ENCODE data around the gene CAMK2D.

The CAMK2D gene

DNA sequence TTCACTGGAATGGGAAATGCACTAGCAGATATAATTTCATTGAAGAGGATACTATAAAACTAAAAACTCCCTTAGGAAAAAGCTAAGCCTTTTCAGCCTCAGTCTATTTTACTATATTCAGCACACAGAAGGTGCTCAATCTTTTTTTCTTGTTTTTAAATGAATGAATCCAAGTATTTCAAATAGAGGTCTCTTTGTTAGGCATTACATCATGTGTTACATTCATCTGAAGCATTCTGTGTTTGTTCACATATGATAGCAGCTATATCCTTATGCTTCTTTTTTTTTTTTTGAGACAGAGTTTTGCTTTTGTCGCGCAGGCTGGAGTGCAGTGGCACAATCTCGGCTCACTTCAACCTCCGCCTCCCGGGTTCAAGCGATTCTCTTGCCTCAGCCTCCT, 278.4 kb downstream of the CAMK2D start:
- WGBS (ENCODE audit: extremely low coverage, insufficient coverage, insufficient read length), result no CpG with 5 or more reads among the region's 6 CpGs
- Histone ChIP-seq H2BK12ac (ENCODE audit: low read length) (no peak overlapping the region), H3K36me3 (ENCODE audit: control insufficient read depth in 1 of 2, insufficient read depth in 2 of 2, low read length in 2 of 2) (peaks cover 0 to 3% of the 10 kb centered on the region in 2 experiments), H3K27me3 (ENCODE audit: insufficient read depth, low read length) (no peaks in the 10 kb centered on the region), H4K8ac (ENCODE audit: low read depth, low read length) (no peak overlapping the region), H2AFZ (ENCODE audit: insufficient read depth, low read length, poor library complexity) (no peak overlapping the region), H3K79me1 (ENCODE audit: low read length) (no peaks in the 10 kb centered on the region), H3K4me1 (ENCODE audit: control insufficient read depth in 1 of 2, insufficient read depth in 2 of 2, low read length in 2 of 2) (no peaks in the 10 kb centered on the region), H2BK120ac (ENCODE audit: insufficient read depth, low read length, poor library complexity) (no peak overlapping the region), H3K9me3 (ENCODE audit: insufficient read depth, low read depth, low read length) (no peaks in the 10 kb centered on the region), H3K18ac (ENCODE audit: low read length) (no peak overlapping the region), H4K12ac (ENCODE audit: low read depth, low read length) (no peak overlapping the region), H3K27ac (ENCODE audit: low read depth, low read length) (no peak overlapping the region), H3K4ac (ENCODE audit: low read depth, low read length) (no peak overlapping the region), H3K4me3 (ENCODE audit: low read depth, low read length) (no peak overlapping the region), H3K4me2 (ENCODE audit: low read length) (no peak overlapping the region), H4K91ac (ENCODE audit: low read depth, low read length) (no peak overlapping the region), H3K14ac (ENCODE audit: low read length) (no peak overlapping the region), H3K9ac (ENCODE audit: low read length) (no peak overlapping the region), H2AK5ac (ENCODE audit: low read length) (no peak overlapping the region), H2BK5ac (ENCODE audit: low read depth, low read length, poor library complexity) (no peak overlapping the region), H3K79me2 (ENCODE audit: control insufficient read depth, insufficient read depth, low read length, poor library complexity) (no peaks in the 10 kb centered on the region), H3K23ac (ENCODE audit: low read length) (no peak overlapping the region)
- no peak for DNase-seq

DNA sequence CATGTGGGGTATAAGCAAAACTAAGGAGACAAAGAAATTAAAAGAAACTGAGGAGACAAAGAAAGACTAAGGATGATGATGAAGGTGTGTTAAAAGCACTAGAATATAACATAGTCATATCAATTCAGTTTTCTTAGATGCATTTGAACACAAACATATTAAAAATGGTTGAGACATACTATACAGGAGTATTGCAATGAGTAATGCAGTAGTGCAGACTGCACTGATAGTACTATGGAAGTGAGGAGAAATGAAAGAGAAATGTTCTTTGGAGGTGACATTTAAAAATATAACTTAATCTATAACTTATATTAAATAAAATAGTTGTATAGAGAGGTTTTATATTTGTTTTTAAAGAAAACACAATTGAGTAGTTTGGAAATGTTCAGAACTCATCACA, 279.2 kb downstream of the CAMK2D start:
- H2BK120ac ChIP-seq (ENCODE audit: insufficient read depth, low read length, poor library complexity), result no peak overlapping the region
- no peak overlapping the region for H3K18ac ChIP-seq (ENCODE audit: low read length)
- H4K12ac ChIP-seq (ENCODE audit: low read depth, low read length), result no peak overlapping the region
- no peak overlapping the region for H4K91ac ChIP-seq (ENCODE audit: low read depth, low read length)
- H2AK5ac ChIP-seq (ENCODE audit: low read length), result no peak overlapping the region
- no peak overlapping the region for H3K27ac ChIP-seq (ENCODE audit: low read depth, low read length)
- H3K36me3 ChIP-seq (ENCODE audit: control insufficient read depth in 1 of 2, insufficient read depth in 2 of 2, low read length in 2 of 2), result peaks cover 0 to 3% of the 10 kb centered on the region in 2 experiments
- H3K4me2 ChIP-seq (ENCODE audit: low read length), result no peak overlapping the region
- no peak overlapping the region for H3K23ac ChIP-seq (ENCODE audit: low read length)
- H3K9ac ChIP-seq (ENCODE audit: low read length), result no peak overlapping the region
- H3K4me1 ChIP-seq (ENCODE audit: control insufficient read depth in 1 of 2, insufficient read depth in 2 of 2, low read length in 2 of 2), result no peaks in the 10 kb centered on the region
- no peaks in the 10 kb centered on the region for H3K79me1 ChIP-seq (ENCODE audit: low read length)
- H3K79me2 ChIP-seq (ENCODE audit: control insufficient read depth, insufficient read depth, low read length, poor library complexity), result no peaks in the 10 kb centered on the region
- no peak for DNase-seq
- no peak overlapping the region for H3K4ac ChIP-seq (ENCODE audit: low read depth, low read length)
- no peak overlapping the region for H3K14ac ChIP-seq (ENCODE audit: low read length)
- no peak overlapping the region for H2BK12ac ChIP-seq (ENCODE audit: low read length)
- H3K9me3 ChIP-seq (ENCODE audit: insufficient read depth, low read depth, low read length), result no peaks in the 10 kb centered on the region
- no peak overlapping the region for H2AFZ ChIP-seq (ENCODE audit: insufficient read depth, low read length, poor library complexity)
- H3K27me3 ChIP-seq (ENCODE audit: insufficient read depth, low read length), result no peaks in the 10 kb centered on the region
- no peak overlapping the region for H3K4me3 ChIP-seq (ENCODE audit: low read depth, low read length)
- no peak overlapping the region for H4K8ac ChIP-seq (ENCODE audit: low read depth, low read length)
- no peak overlapping the region for H2BK5ac ChIP-seq (ENCODE audit: low read depth, low read length, poor library complexity)

DNA sequence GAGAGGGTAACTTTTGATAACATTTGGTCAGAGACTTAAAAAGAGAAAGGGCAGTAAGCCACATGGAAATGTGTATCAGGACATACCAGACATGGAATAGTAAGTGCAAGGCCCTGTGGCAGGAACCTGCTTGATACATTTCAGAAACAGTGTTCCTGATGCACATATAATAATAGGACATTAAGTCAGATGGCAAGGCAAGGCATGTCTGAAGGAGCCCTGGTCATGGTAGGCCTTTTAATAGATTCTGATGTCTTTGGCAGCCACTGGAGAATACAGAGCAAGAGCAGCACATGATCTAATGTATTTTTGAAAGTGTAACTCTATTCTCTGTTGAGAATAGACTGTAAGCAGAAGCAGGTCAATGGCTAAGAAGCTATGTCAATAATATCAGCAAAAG, 279.7 kb downstream of the CAMK2D start:
- no peak overlapping the region for H2AK5ac ChIP-seq (ENCODE audit: low read length)
- no peak overlapping the region for H3K14ac ChIP-seq (ENCODE audit: low read length)
- no peak overlapping the region for H3K23ac ChIP-seq (ENCODE audit: low read length)
- no peak for DNase-seq
- no peak overlapping the region for H3K9ac ChIP-seq (ENCODE audit: low read length)
- H2BK12ac ChIP-seq (ENCODE audit: low read length), result no peak overlapping the region
- H4K91ac ChIP-seq (ENCODE audit: low read depth, low read length), result no peak overlapping the region
- H3K4me2 ChIP-seq (ENCODE audit: low read length), result no peak overlapping the region
- H3K27ac ChIP-seq (ENCODE audit: low read depth, low read length), result no peak overlapping the region
- H3K4ac ChIP-seq (ENCODE audit: low read depth, low read length), result no peak overlapping the region
- no peak overlapping the region for H3K18ac ChIP-seq (ENCODE audit: low read length)
- peaks cover 3% of the 10 kb centered on the region in 2 experiments for H3K36me3 ChIP-seq (ENCODE audit: control insufficient read depth in 1 of 2, insufficient read depth in 2 of 2, low read length in 2 of 2)
- no peak overlapping the region for H2AFZ ChIP-seq (ENCODE audit: insufficient read depth, low read length, poor library complexity)
- H2BK120ac ChIP-seq (ENCODE audit: insufficient read depth, low read length, poor library complexity), result no peak overlapping the region
- H4K12ac ChIP-seq (ENCODE audit: low read depth, low read length), result no peak overlapping the region
- no peak overlapping the region for H3K4me3 ChIP-seq (ENCODE audit: low read depth, low read length)
- H3K79me1 ChIP-seq (ENCODE audit: low read length), result no peaks in the 10 kb centered on the region
- H3K4me1 ChIP-seq (ENCODE audit: control insufficient read depth in 1 of 2, insufficient read depth in 2 of 2, low read length in 2 of 2), result no peaks in the 10 kb centered on the region
- no peaks in the 10 kb centered on the region for H3K9me3 ChIP-seq (ENCODE audit: insufficient read depth, low read depth, low read length)
- H3K79me2 ChIP-seq (ENCODE audit: control insufficient read depth, insufficient read depth, low read length, poor library complexity), result no peaks in the 10 kb centered on the region
- no peak overlapping the region for H2BK5ac ChIP-seq (ENCODE audit: low read depth, low read length, poor library complexity)
- H3K27me3 ChIP-seq (ENCODE audit: insufficient read depth, low read length), result no peaks in the 10 kb centered on the region
- H4K8ac ChIP-seq (ENCODE audit: low read depth, low read length), result no peak overlapping the region

DNA sequence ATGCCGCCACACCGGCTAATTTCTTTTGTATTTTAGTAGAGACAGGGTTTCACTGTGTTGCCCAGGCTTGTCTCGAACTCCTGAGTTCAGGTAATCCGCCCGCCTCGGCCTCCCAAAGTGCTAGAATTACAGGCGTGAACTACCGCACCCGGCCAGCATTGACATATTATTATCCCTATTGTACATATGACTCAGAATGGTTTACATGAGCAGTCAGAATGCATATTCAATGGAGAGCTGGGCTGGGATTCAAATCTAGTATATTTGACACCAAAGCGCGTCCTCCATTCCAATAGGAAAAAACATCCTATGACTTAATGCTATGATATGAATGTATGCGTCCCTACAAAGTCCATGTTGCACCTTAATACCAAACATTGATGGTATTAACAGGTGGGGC, 281.4 kb downstream of the CAMK2D start:
- Histone ChIP-seq H4K8ac (ENCODE audit: low read depth, low read length) (no peak overlapping the region), H3K14ac (ENCODE audit: low read length) (no peak overlapping the region), H3K79me1 (ENCODE audit: low read length) (no peaks in the 10 kb centered on the region), H3K27ac (ENCODE audit: low read depth, low read length) (no peak overlapping the region), H3K4me1 (ENCODE audit: control insufficient read depth in 1 of 2, insufficient read depth in 2 of 2, low read length in 2 of 2) (no peaks in the 10 kb centered on the region), H3K9ac (ENCODE audit: low read length) (no peak overlapping the region), H2AFZ (ENCODE audit: insufficient read depth, low read length, poor library complexity) (no peak overlapping the region), H2BK12ac (ENCODE audit: low read length) (no peak overlapping the region), H3K9me3 (ENCODE audit: insufficient read depth, low read depth, low read length) (no peaks in the 10 kb centered on the region), H3K79me2 (ENCODE audit: control insufficient read depth, insufficient read depth, low read length, poor library complexity) (no peaks in the 10 kb centered on the region), H3K18ac (ENCODE audit: low read length) (no peak overlapping the region), H4K12ac (ENCODE audit: low read depth, low read length) (no peak overlapping the region), H4K91ac (ENCODE audit: low read depth, low read length) (no peak overlapping the region), H3K4me2 (ENCODE audit: low read length) (no peak overlapping the region), H2BK5ac (ENCODE audit: low read depth, low read length, poor library complexity) (no peak overlapping the region), H2BK120ac (ENCODE audit: insufficient read depth, low read length, poor library complexity) (no peak overlapping the region), H3K36me3 (ENCODE audit: control insufficient read depth in 1 of 2, insufficient read depth in 2 of 2, low read length in 2 of 2) (peaks cover 3% of the 10 kb centered on the region in 2 experiments), H3K27me3 (ENCODE audit: insufficient read depth, low read length) (no peaks in the 10 kb centered on the region), H3K4ac (ENCODE audit: low read depth, low read length) (no peak overlapping the region), H3K23ac (ENCODE audit: low read length) (no peak overlapping the region), H2AK5ac (ENCODE audit: low read length) (no peak overlapping the region), H3K4me3 (ENCODE audit: low read depth, low read length) (no peak overlapping the region)
- DNase-seq, result no peak
- no CpG with 5 or more reads among the region's 12 CpGs for WGBS (ENCODE audit: extremely low coverage, insufficient coverage, insufficient read length)

DNA sequence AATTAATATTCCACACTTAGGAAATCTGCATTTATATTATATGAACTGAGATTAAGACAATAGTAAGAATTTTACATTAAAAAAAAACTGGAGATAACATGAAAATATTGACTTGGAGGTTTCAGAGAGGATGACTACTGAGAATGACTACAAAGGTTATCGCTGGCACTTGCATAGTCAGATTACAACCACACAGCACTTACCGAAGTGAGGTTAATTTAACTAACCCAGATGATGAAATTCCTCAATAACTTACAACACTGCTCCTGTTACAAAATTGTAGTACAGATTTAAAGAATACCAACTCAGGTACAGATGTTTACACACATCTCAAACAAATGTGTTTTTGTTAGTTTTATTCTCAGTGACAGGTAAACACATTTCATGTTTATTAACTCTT, 283.5 kb downstream of the CAMK2D start:
- Histone ChIP-seq H3K4me3 (ENCODE audit: low read depth, low read length) (no peak overlapping the region), H3K27ac (ENCODE audit: low read depth, low read length) (no peak overlapping the region), H3K36me3 (ENCODE audit: control insufficient read depth in 1 of 2, insufficient read depth in 2 of 2, low read length in 2 of 2) (peaks cover 0 to 3% of the 10 kb centered on the region in 2 experiments), H4K91ac (ENCODE audit: low read depth, low read length) (no peak overlapping the region), H2AFZ (ENCODE audit: insufficient read depth, low read length, poor library complexity) (no peak overlapping the region), H3K9me3 (ENCODE audit: insufficient read depth, low read depth, low read length) (no peaks in the 10 kb centered on the region), H2BK120ac (ENCODE audit: insufficient read depth, low read length, poor library complexity) (no peak overlapping the region), H3K4me2 (ENCODE audit: low read length) (no peak overlapping the region), H4K12ac (ENCODE audit: low read depth, low read length) (no peak overlapping the region), H3K27me3 (ENCODE audit: insufficient read depth, low read length) (no peaks in the 10 kb centered on the region), H2BK12ac (ENCODE audit: low read length) (no peak overlapping the region), H2BK5ac (ENCODE audit: low read depth, low read length, poor library complexity) (no peak overlapping the region), H2AK5ac (ENCODE audit: low read length) (no peak overlapping the region), H4K8ac (ENCODE audit: low read depth, low read length) (no peak overlapping the region), H3K18ac (ENCODE audit: low read length) (no peak overlapping the region), H3K9ac (ENCODE audit: low read length) (no peak overlapping the region), H3K79me2 (ENCODE audit: control insufficient read depth, insufficient read depth, low read length, poor library complexity) (no peaks in the 10 kb centered on the region), H3K4ac (ENCODE audit: low read depth, low read length) (no peak overlapping the region), H3K4me1 (ENCODE audit: control insufficient read depth in 1 of 2, insufficient read depth in 2 of 2, low read length in 2 of 2) (no peaks in the 10 kb centered on the region), H3K79me1 (ENCODE audit: low read length) (no peaks in the 10 kb centered on the region), H3K14ac (ENCODE audit: low read length) (no peak overlapping the region), H3K23ac (ENCODE audit: low read length) (no peak overlapping the region)
- WGBS (ENCODE audit: extremely low coverage, insufficient coverage, insufficient read length), result no CpG with 5 or more reads among the region's 2 CpGs
- no peak for DNase-seq

Data from trophoblast cell (in vitro differentiated cells and primary cell).